GM23248 (cell line): ENCODE data around the gene UPK1A. TPM values are rescaled to one million over a fixed set of nuclear protein-coding genes. Genes with fewer than 3 reads are reported as not detected.

Experiments used
- DNase-seq: peaks from one replicate; pipeline ENCODE4 v3.0.0-alpha.2; 2015
- H2AFZ ChIP-seq: fragments of 200-600 bp; sonication (generic); 2 replicates; pipeline ENCODE4 v1.6.1; 2016; ENCODE audit warnings: antibody characterized with exemption
- H3F3A ChIP-seq: fragments of 200-600 bp; sonication (generic); 2 replicates; pipeline ENCODE4 v1.6.1; 2016; ENCODE audit warnings: mild to moderate bottlenecking, antibody characterized with exemption, mixed run types; ENCODE audit not compliant: insufficient read depth
- H3K27ac ChIP-seq: fragments of 200-600 bp; sonication (generic); 2 replicates; pipeline ENCODE4 v1.5.1; 2016; ENCODE audit warnings: mild to moderate bottlenecking
- H3K27me3 ChIP-seq: fragments of 200-600 bp; sonication (generic); replicated peaks from 2 replicates; pipeline ENCODE4 v1.6.1; 2016; ENCODE audit warnings: mild to moderate bottlenecking; ENCODE audit not compliant: insufficient read depth
- H3K36me3 ChIP-seq: fragments of 200-600 bp; sonication (generic); 2 replicates; pipeline ENCODE4 v1.6.1; 2016; ENCODE audit warnings: low read depth, mild to moderate bottlenecking
- H3K4me1 ChIP-seq: fragments of 200-600 bp; sonication (generic); 2 replicates; pipeline ENCODE4 v1.6.1; 2016; ENCODE audit warnings: mild to moderate bottlenecking; ENCODE audit not compliant: insufficient read depth
- H3K4me2 ChIP-seq: fragments of 200-600 bp; sonication (generic); one replicate; pipeline ENCODE4 v1.6.1; 2016; ENCODE audit warnings: mild to moderate bottlenecking; ENCODE audit not compliant: unreplicated experiment
- H3K4me3 ChIP-seq: fragments of 200-600 bp; sonication (generic); 2 replicates; pipeline ENCODE4 v1.5.1; 2016; ENCODE audit warnings: mild to moderate bottlenecking
- H3K79me2 ChIP-seq: fragments of 200-600 bp; sonication (generic); 2 replicates; pipeline ENCODE4 v1.6.1; 2016; ENCODE audit warnings: mild to moderate bottlenecking; ENCODE audit not compliant: insufficient read depth
- H3K9ac ChIP-seq: fragments of 200-600 bp; sonication (generic); 2 replicates; pipeline ENCODE4 v1.6.1; 2016; ENCODE audit warnings: mild to moderate bottlenecking
- H3K9me2 ChIP-seq: fragments of 200-600 bp; sonication (generic); 2 replicates; pipeline ENCODE4 v1.6.1; 2016; ENCODE audit warnings: mixed run types, mild to moderate bottlenecking, moderate library complexity; ENCODE audit not compliant: insufficient read depth
- H3K9me3 ChIP-seq: fragments of 200-600 bp; sonication (generic); one replicate; pipeline ENCODE4 v1.6.1; 2017; ENCODE audit warnings: low read depth
- H4K20me1 ChIP-seq: fragments of 200-600 bp; sonication (generic); 2 replicates; pipeline ENCODE4 v1.6.0; 2016; ENCODE audit not compliant: insufficient read depth
- EZH2 ChIP-seq: fragments of 200-600 bp; sonication (generic); IDR thresholded peaks from 2 replicates; pipeline ENCODE4 v1.6.1; 2018; ENCODE audit warnings: antibody characterized with exemption, mild to moderate bottlenecking; ENCODE audit not compliant: insufficient read depth, poor library complexity, severe bottlenecking
- EZH2phosphoT487 ChIP-seq: fragments of 200-600 bp; sonication (generic); IDR thresholded peaks from 2 replicates; pipeline ENCODE4 v1.6.1; 2018; ENCODE audit warnings: antibody characterized with exemption, moderate library complexity, mild to moderate bottlenecking, low read depth; ENCODE audit not compliant: insufficient read depth
- WGBS, 2 experiments: methylation state at CpG; one replicate each; pipeline ENCODE4 v1.1.6; 2015 to 2017; ENCODE audit warnings: low lambda C conversion rate in 2 of 2, low coverage in 1 of 2; ENCODE audit errors: missing lambda C conversion rate in 2 of 2; 5-methylcytosine and 5-hydroxymethylcytosine counted together
- in situ Hi-C: fragments of 300-500 bp; cut with MboI; formaldehyde crosslinking; loops from 2 replicates; pipeline ENCODE4 v1.15.0; 2020
- polyA plus RNA-seq: library from polyadenylated mRNA; unstranded; fragments of >200 nt; fragmentation: Nextera tagmentation; extraction: Ambion mirVana; gene quantifications from 2 replicates; pipeline ENCODE4 v1.2.1, GENCODE V29; 2016
- total RNA-seq: library from RNA; depleted of rRNA; stranded (reverse); fragments of >200 nt; shearing (Covaris generic); gene quantifications from 2 replicates; pipeline ENCODE4 v1.2.3, GENCODE V29; 2014

Gene UPK1A
- total and polyA plus RNA-seq, 2 experiments from 2014 or later, result not detected

DNA sequence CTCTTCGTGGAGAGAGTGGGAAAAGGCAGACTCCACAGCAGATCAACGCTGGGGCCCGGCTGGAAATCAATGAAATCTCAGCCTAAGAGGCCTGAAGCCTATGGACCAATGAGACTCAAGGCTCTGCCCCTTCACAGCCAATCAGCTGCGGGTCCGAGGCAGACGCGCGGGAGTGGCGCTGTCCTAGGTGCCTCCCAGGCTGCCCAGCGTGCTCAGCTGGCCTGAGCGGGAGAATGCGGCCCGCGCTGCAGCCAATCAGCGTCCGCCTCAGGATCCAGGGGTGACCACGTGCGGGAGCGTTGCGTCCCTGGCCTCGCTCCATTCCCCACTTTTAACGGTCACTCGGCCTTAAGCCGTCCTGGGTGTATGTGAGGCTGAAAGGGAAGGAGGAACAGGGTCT is 37.9 kb downstream of the UPK1A start, which contains the start of gene ZBTB32:
TSS of gene ZBTB32 (plus strand) at position 341 of the 400 bp plus-strand sequence. CDS start 10,069 bp downstream, outside the sequence.
- TF ChIP-seq EZH2phosphoT487 (no peak), EZH2 (no peak)
- Histone ChIP-seq H3K27me3 (no peaks in the 10 kb centered on the region; the same call in 1 of the 2 replicates), H3K4me3 (no peak within 1 kb of the TSS), H3K4me1 (no peaks in the 10 kb centered on the region), H3K79me2 (no peaks in the 10 kb centered on the region), H3K9me2 (no peaks in the 10 kb centered on the region), H2AFZ (no peak within 1 kb of the TSS), H3F3A (no peaks in the 10 kb centered on the region), H3K27ac (no peak within 1 kb of the TSS), H3K36me3 (no peaks in the 10 kb centered on the region), H3K4me2 (no peak within 1 kb of the TSS), H3K9me3 (no peaks in the 10 kb centered on the region), H3K9ac (no peak within 1 kb of the TSS), H4K20me1 (no peaks in the 10 kb centered on the region)
- peak; percentile 74 for DNase-seq
- 17 to 22% methylated on average over 23 to 24 of the region's 24 CpGs for WGBS, 2 experiments
- in situ Hi-C loops, result no loop called here

DNA sequence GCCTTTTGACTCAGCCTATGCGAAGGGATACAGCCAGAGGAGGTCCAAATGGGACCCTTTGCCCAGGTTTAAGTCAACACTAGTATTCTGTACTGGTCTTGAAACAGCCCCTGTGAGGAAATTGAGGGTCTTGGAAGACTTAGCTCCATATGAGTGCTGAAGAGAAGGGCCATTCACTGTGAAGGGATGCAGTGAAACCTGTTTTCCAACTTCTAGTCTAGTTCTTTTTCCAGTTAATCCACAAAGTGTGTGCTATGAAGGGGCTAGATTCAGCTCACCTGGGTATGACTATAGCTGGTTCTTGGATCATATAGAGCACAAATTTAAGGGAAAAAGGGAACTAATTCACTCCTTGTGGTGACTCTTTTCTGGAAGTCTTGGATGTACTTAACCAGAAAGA is 42.1 kb downstream of the UPK1A start:
- TF ChIP-seq EZH2phosphoT487, result no peak
- no peak for TF ChIP-seq EZH2
- H3K4me3 ChIP-seq, result no peak overlapping the region
- H3K4me1 ChIP-seq, result no peaks in the 10 kb centered on the region
- H3K9me3 ChIP-seq, result no peaks in the 10 kb centered on the region
- H3K36me3 ChIP-seq, result no peaks in the 10 kb centered on the region
- no peak for DNase-seq
- no peak overlapping the region for H3K27ac ChIP-seq
- in situ Hi-C loops, result no loop called here
- 50 to 64% methylated on average over 1 of the region's 1 CpG for WGBS, 2 experiments
- no peaks in the 10 kb centered on the region for H3K9me2 ChIP-seq
- H3F3A ChIP-seq, result no peaks in the 10 kb centered on the region
- no peaks in the 10 kb centered on the region for H3K79me2 ChIP-seq
- no peak overlapping the region for H3K9ac ChIP-seq
- no peak overlapping the region for H2AFZ ChIP-seq
- H3K4me2 ChIP-seq, result no peak overlapping the region
- H3K27me3 ChIP-seq, result no peaks in the 10 kb centered on the region; the same call in 1 of the 2 replicates
- H4K20me1 ChIP-seq, result no peaks in the 10 kb centered on the region

DNA sequence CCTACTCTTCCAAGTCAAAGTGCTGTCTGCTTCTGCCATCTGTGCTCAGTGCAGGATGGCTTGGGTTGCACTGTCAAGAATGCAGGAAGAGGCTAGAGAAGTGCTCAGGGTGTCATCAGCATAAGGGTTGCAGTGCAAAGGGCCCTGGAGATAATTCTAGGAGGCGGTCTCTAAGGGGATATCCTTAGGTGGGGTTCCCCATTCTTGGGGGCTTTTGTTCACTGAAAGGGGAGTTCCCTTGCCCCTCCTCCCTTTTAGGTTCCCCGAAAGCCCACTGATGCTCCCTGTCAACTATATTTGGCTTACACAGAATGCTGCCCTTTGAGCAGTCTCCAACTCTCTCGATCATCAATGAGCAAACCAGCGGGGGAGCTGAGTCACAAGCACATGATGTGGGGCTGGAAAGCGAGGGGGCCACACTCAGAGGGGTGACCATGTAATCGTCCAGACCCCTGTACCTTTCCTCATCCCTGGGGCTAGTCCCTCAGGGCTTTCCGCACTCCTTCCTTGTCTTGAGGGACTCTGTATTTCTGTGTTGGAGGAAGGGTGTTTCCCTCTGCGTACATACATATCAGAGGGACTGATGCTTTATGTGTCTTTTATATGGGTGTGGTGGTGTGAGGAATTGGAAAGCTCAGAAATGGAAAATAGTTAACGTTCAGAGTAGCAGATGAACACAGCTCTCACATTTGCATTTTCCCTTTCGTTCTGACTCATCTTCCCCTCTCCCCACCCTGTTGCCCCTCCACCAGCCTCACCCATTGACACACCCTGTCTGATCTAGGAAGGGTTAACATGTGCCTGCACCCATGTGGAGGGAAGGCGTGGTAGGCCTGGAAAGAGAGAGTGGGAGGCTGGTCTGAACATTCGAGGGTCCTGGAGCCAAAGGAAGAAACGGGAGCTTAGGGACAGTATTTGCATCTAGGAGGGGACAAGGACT is 44.7 kb downstream of the UPK1A start:
- H3K4me2 ChIP-seq, result no peak overlapping the region
- WGBS, 2 experiments, result 42% methylated on average over 13 of the region's 13 CpGs
- in situ Hi-C loops, result no loop called here

DNA sequence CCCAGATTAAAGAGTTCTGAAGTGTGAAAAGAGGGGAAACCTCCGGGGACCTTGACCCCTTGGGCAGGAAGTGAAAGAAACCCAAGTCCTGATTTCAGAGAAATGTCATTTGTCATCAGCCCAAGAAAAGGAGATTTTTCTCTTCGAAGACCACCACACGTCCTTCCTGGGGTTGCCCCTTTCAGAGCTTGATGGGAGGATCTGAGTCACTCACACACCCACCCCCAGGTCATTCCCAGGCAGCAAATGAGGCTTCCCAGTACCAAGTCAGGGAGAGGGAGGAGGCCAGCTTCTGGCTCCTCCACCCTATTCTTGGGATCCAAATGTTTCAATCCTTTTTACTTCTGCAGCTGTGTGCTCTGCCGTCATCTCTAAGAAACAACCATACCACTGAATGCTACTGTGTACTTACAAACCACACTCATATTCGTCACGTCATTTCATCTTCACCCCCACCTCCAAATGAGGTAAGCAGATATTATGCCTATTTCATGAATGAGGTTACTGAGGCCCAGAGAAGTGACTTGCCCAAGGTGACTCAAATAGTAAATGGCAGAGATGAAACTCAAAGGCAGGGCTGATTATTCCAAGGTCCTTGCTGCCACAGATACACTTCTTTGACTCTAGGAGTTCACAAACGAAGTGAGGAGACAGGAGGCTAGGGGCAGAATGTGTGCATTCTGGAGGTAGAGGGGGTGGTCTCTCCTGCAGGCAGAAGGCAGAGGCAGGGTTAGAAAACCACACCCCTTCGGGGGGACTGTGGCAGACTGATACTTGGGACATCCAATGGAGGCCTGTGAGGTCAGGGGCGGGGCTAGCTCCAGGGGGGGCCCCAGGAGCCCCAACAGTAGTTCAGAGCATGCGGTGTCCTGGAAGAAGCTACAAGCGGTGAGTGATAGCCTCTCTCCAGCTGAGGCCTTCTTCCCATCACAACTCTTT is 46.5 kb downstream of the UPK1A start:
- Histone ChIP-seq H3K4me2 (no peak overlapping the region), H3K4me1 (no peaks in the 10 kb centered on the region), H3K9me2 (no peaks in the 10 kb centered on the region), H3K79me2 (0 out of 2 replicates have a peak, but pooled peaks cover 9% of the 10 kb centered on the region), H3K36me3 (no peaks in the 10 kb centered on the region), H3K27me3 (no peaks in the 10 kb centered on the region; the same call in 1 of the 2 replicates), H4K20me1 (no peaks in the 10 kb centered on the region), H2AFZ (no peak overlapping the region), H3K27ac (no peak overlapping the region), H3F3A (no peaks in the 10 kb centered on the region; the same call in 1 of the 2 replicates), H3K9ac (no peak overlapping the region), H3K4me3 (no peak overlapping the region), H3K9me3 (no peaks in the 10 kb centered on the region)
- WGBS, 2 experiments, result 66 to 69% methylated on average over 11 of the region's 11 CpGs
- TF ChIP-seq EZH2, result no peak
- no peak for TF ChIP-seq EZH2phosphoT487
- no peak for DNase-seq
- in situ Hi-C loops, result no loop called here

More for the DNA sequence above, 44.7 kb downstream of the UPK1A start:
- Histone ChIP-seq H3K9me3 (no peaks in the 10 kb centered on the region), H3K27me3 (no peaks in the 10 kb centered on the region; the same call in 1 of the 2 replicates), H3K4me3 (no peak overlapping the region), H3K79me2 (0 out of 2 replicates have a peak, but pooled peaks cover 9% of the 10 kb centered on the region), H3K9ac (no peak overlapping the region), H3K9me2 (no peaks in the 10 kb centered on the region), H4K20me1 (no peaks in the 10 kb centered on the region), H3K4me1 (no peaks in the 10 kb centered on the region), H3K27ac (no peak overlapping the region), H3K36me3 (no peaks in the 10 kb centered on the region), H2AFZ (no peak overlapping the region), H3F3A (no peaks in the 10 kb centered on the region)
- peak; percentile 16 for DNase-seq
- TF ChIP-seq EZH2phosphoT487 (no peak), EZH2 (no peak)
